ENCODE data around the gene DEFB132. TPM values are rescaled to one million over a fixed set of nuclear protein-coding genes. Genes with fewer than 3 reads are reported as not detected.
"Not testable (repeated sequence)": the region's sequence is repeated elsewhere in the genome, so short reads cannot be mapped to it uniquely, and the experiment has no call there.

The DEFB132 gene
- total RNA-seq, 2 donors from 2014 or later, result not detected

- ATAC-seq (ENCODE audit: insufficient number of reproducible peaks, low FRiP score, low read depth), result no peak
- H3K9me3 ChIP-seq, result no peaks in the 10 kb centered on the region
Measured at GRCh38 chr20:217266-217665, 40.3 kb upstream of the DEFB132 start.

GRCh38 chr20:219290-220115, 38.0 kb upstream of the DEFB132 start:
- Histone ChIP-seq H3K36me3 (no peaks in the 10 kb centered on the region), H3K27ac (no peak overlapping the region), H3K4me1 (ENCODE audit: control insufficient read depth in 1 of 2, low read depth in 2 of 2) (no peaks in the 10 kb centered on the region), H3K4me3 (no peak overlapping the region), H3K9me3 (no peaks in the 10 kb centered on the region), H3K27me3 (replicated peaks; ENCODE audit: insufficient read depth) (no peaks in the 10 kb centered on the region)
- TF ChIP-seq CTCF (IDR thresholded peaks at IDR 0.05), result no peak
- no peak for ATAC-seq (ENCODE audit: insufficient number of reproducible peaks, low FRiP score, low read depth)
- DNase-seq (ENCODE audit: low spot score), result no peak

More at GRCh38 chr20:217266-217665, 40.3 kb upstream of the DEFB132 start:
- DNase-seq (ENCODE audit: low spot score), result no peak
- Histone ChIP-seq H3K27me3 (replicated peaks; ENCODE audit: insufficient read depth) (no peaks in the 10 kb centered on the region), H3K27ac (no peak overlapping the region), H3K4me3 (no peak overlapping the region), H3K4me1 (ENCODE audit: control insufficient read depth in 1 of 2, low read depth in 2 of 2) (no peaks in the 10 kb centered on the region), H3K36me3 (no peaks in the 10 kb centered on the region)
- no peak for TF ChIP-seq CTCF (IDR thresholded peaks at IDR 0.05)

DNA sequence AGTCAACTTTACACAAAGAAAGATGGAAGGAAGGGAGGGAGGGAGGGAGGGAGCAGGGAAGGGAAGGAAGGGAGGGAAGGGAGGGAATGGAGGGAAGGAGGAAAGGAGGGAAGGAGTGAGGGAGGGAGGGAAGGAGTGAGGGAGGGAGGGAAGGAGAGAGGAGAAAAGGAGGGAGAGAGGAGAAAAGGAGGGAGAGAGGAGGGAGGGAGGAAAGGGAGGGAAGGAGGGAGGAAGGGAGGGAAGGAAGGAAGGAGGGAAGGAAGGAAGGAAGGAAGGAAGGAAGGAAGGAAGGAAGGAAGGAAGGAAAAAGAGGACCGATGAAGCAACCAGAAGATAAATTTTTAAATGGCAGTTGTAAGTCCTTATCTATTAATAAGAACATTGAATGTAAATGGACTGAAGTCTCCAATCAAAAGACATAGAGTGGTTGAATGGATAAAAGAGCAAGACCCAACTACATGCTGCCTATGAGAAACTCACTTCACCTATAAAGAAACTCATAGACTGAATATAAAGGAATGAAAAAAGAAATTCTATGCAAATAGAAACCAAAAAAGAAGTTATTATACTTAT, 36.2 kb upstream of the DEFB132 start:
- no peaks in the 10 kb centered on the region for H3K4me1 ChIP-seq (ENCODE audit: control insufficient read depth in 1 of 2, low read depth in 2 of 2)
- no peak overlapping the region for H3K4me3 ChIP-seq
- H3K27me3 ChIP-seq (replicated peaks; ENCODE audit: insufficient read depth), result no peaks in the 10 kb centered on the region
- no peak overlapping the region for H3K27ac ChIP-seq
- TF ChIP-seq CTCF (IDR thresholded peaks at IDR 0.05), result no peak
- ATAC-seq (ENCODE audit: insufficient number of reproducible peaks, low FRiP score, low read depth) (no peak), DNase-seq (ENCODE audit: low spot score) (no peak)
- H3K36me3 ChIP-seq, result no peaks in the 10 kb centered on the region
- H3K9me3 ChIP-seq, result no peaks in the 10 kb centered on the region

DNA sequence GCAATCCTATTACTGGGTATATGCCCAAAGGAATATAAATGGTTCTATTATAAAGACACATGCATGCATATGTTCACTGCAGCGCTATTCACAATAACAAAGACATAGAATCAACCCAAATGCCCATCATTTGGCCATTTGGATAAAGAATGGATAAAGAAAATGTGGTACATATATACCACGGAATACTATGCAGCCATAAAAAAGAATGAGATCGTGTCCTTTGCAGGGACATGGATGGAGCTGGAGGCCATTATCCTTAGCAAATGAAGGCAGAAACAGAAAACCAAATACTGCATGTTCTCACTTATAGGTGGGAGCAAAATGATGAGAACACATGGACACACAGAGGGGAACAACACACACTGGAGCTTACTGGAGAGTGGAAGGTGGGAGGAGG, 31.6 kb upstream of the DEFB132 start:
- not testable (repeated sequence) for H3K4me3 ChIP-seq; H3K36me3 ChIP-seq; H3K9me3 ChIP-seq; H3K27ac ChIP-seq; H3K4me1 ChIP-seq (ENCODE audit: control insufficient read depth in 1 of 2, low read depth in 2 of 2); ATAC-seq (ENCODE audit: insufficient number of reproducible peaks, low FRiP score, low read depth); H3K27me3 ChIP-seq (replicated peaks; ENCODE audit: insufficient read depth); DNase-seq (ENCODE audit: low spot score)

DNA sequence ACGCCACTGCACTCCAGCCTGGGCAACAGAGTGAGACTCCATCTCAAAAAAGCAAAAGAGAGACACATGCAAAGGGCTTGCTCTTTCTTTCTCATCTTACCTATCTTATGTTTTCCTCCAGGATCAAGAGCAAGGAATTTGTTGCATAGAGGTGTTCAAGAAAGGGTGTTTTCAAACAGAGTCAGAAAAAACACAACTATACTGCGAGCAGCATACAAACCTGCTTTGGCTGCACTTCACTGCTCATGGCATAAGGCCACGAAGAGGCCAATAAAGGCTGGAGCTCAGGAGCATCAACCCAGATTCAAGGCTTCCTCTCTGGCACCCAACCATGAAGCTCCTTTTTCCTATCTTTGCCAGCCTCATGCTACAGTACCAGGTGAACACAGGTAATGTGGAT, 30.6 kb upstream of the DEFB132 start, which contains the start of gene DEFB129:
Gene DEFB129 (plus strand): TSS at position 301 of the 400 bp plus-strand sequence. CDS start 31 bp downstream, at position 332.
- Histone ChIP-seq H3K4me1 (ENCODE audit: control insufficient read depth in 1 of 2, low read depth in 2 of 2) (no peaks in the 10 kb centered on the region), H3K4me3 (no peak within 1 kb of the TSS), H3K27me3 (replicated peaks; ENCODE audit: insufficient read depth) (no peaks in the 10 kb centered on the region), H3K27ac (no peak within 1 kb of the TSS), H3K36me3 (no peaks in the 10 kb centered on the region), H3K9me3 (no peaks in the 10 kb centered on the region)
- no peak for DNase-seq (ENCODE audit: low spot score)
- TF ChIP-seq CTCF (IDR thresholded peaks at IDR 0.05), result no peak
- no peak for ATAC-seq (ENCODE audit: insufficient number of reproducible peaks, low FRiP score, low read depth)
